ENCODE data around the gene C19orf38.
"Not testable (repeated sequence)": the region's sequence is repeated elsewhere in the genome, so short reads cannot be mapped to it uniquely, and the experiment has no call there.

C19orf38 gene

DNA sequence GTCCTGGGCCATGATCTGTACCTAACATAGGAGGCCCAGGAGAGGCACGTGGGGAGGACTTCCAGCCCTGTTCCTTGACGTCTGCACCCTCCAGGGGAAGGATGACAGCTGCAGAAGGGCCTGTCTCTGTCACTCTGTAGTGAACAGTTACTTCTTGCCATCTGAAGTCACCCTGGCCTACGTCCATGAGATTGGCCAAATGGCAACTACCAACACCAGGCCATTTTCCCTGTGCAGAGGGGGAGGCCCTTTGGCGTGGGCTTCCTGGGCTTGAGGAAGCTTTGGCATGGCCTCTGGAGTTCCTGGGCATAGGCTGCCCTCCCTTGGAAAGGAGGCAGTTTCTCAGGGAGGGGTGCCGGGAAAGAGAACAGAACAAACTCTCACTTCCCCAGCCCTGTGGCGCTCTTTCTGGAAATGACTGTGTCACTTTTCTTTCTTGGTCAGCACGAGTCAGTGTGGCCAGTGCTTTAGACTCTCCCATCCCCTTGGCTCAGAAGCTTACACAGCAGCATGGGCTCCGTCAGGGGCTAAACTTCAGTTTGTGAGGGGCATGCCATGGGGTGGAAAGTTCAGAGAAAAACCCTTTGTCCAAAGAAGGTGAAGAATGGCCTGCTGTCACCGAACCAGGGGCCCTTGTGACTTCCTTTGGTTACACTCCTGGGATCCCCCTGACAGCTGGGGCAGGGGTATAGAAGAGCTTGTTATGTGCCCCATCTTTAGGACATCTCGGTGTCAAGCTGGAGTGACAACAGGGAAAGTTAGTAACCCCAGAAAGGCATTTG lies 28.4 kb downstream of the C19orf38 start:
- no peak for DNase-seq (ENCODE audit: low read depth)

DNA sequence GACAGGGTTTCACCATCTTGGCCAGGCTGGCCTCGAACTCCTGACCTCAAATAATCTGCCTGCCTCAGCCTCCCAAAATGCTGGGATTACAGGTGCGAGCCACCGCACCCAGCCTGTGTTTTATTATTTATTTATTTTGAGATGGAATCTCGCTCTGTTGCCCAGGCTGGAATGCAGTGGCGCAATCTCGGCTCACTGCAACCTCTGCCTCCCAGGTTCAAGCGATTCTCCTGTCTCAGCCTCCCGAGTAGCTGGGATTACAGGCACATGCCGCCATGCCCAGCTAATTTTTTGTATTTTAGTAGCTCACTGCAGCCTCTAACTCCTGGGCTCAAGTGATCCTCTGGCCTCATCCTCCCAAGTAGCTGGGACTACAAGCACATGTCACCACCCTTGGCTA lies 29.4 kb downstream of the C19orf38 start:
- DNase-seq (ENCODE audit: low read depth) = not testable (repeated sequence)

DNA sequence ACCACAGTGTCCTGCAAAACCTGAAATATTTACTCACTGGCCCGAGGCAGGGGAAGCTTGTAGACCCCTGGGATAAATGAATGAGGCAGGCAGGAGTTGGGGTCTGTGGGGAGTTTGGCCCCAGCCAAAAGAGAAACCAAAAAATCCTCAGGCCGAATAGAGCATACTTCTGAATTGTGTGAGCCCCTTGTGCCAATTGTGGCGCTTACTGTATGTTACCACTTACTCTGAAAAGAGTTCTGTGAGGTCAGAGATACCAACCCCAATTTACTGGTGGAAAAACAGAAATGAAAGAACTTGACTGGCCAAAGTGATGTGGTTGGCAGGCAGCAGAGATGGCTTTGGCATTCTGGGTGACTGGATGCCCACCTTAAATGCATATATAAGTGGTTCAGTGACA lies 30.0 kb downstream of the C19orf38 start:
- DNase-seq (ENCODE audit: low read depth) = no peak

DNA sequence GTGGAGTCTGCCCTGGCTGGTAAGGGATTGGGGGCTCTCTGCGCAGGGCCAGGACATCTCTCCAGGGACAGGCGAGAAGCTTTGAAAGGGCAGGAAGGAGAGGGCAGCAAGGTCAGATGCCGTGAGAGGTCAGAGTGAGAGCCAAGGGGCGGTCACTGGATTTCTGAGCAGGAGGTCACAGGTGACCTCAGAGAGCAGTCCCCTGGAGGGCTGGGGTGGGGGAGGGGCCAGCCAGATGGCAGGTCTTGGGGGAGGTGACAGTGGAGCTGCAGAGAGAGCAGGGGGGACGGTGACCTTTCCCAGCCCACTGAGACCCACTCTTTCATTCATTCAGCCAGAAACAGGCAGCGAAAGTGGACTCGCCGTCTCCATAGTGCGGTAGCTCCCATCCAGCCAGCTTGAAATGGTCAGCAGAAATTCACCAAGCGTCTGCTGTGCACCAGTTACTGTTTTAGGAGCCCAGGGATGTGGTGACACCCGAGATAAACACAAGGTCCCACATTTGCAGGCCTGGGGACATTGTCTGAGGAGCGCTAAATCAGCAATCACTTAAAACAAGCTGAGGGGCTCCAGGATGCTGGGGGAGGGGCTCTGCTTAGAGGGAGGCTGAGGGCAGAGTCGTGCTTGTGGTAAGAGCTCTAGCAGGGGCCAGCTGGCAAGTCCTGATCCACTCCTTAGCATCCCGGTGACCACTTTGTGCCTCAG lies 33.3 kb downstream of the C19orf38 start:
- no peak for DNase-seq (ENCODE audit: low read depth)

DNA sequence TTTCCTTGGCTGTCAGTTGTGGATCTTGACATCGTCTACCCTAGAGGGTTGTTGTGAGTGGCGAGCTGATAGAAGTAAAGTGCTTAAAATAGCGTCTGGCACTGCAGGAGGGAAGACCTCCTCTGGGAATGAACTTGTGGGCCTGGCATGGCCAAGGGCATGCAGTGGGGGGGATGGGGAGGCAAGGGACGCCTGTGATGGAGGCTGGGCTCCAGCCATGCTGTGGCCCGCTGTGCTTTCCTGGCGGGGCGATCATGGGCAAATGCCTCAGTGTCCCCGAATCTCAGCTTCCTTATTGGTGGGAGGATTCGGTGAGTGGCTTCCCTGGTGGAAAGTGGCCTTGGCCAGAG lies 33.9 kb downstream of the C19orf38 start:
- DNase-seq (ENCODE audit: low read depth) = no peak

DNA sequence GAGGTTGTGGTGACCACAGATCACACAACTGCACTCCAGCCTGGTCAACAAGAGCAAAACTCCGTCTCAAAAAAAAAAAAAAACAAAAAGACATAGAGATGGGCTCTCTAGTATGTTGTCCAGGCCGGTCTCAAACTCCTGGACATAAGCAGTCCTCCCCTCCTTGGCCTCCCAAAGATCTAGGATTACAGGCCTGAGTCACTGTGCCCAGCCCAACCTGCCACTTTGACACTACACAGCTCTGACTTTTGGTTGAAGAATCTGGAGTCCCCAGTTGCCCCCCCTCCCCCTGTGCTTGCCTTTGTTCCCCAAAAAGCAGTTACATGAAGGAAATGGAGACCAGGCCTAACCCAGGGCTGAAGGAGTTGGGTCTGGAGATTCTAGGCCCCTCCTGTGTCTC lies 36.1 kb downstream of the C19orf38 start:
- no peak for DNase-seq (ENCODE audit: low read depth)

DNA sequence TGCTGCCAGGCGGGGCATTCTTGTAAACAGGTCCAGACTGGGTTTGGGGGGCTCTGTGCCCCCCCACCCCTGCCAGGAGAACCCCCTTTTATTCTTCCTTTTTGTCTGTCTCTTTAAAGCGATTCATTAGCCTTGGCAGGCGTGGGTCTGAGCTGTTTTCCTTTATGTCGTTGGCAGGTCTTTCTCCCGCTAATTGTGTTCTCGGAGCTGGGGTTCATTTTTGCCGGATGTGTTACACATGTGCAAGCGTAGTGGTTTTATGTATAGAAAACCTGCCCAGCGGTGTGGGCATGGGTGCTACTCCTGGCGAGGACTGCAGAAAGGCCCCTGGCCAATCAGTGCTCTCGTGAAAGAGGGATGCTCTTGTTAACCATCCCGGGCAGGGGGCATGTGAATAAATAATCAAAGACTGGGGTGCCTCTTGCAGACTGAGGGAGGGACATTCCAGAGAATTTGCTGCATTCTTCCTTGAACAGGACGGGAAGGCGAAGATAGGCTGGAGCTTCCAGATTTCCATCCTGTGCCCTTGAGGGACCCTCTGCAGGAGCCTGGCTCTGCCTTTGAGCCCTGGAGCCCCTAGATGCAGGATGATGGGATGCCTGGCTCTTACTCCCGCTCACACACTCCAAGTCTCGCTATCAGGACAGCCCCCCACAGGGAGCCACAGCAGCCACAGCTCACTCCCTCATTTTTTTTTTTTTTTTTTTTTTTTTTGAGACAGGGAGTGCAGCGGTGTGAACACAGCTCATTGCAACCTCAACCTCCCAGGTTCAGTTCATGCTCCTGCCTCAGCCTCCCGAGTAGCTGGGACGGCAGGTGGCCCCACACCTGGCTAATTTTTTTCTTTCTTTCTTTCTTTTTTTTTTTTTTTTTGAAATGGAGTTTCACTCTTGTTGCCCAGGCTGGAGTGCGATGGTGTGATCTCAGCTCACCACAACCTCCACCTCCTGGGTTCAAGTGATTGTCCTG lies 37.3 kb downstream of the C19orf38 start:
- DNase-seq (ENCODE audit: low read depth) = no peak

DNA sequence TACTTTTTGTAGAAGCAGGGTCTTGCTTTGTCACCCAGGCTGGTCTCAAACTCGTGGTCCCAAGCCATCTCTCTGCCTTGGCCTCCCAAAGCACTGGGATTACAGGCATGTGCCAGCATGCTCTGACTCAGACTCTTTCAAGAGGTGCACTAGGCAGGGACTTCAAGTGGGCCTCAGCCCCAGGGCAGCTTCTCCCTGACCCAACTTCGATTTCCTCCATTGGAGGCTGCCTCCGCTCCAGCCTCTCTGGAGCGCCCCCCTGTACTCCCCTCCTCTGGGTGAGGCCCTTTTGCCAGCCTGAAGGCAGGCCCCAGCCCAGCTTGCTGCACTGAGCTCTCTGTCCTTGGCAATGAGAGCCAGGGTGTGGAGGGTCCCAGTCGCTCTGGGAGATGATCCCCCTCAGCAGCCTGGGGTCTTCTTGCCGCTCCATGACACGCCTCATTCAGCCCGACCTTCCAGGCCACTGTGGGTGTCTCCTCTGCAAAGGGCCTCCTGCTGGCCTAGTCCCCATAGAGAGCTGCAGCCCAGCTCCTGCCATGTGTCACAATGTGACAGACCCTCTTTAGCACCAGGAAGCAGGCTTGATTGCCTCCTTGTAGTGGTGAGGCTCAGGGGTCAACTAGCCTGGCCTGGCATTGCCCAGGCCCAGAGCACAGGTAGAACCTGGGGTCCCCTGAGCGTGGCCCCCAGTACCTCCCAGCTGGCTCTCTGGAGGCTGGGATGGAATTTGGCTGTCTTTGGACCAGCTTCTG lies 39.6 kb downstream of the C19orf38 start:
- no peak for DNase-seq (ENCODE audit: low read depth)

DNA sequence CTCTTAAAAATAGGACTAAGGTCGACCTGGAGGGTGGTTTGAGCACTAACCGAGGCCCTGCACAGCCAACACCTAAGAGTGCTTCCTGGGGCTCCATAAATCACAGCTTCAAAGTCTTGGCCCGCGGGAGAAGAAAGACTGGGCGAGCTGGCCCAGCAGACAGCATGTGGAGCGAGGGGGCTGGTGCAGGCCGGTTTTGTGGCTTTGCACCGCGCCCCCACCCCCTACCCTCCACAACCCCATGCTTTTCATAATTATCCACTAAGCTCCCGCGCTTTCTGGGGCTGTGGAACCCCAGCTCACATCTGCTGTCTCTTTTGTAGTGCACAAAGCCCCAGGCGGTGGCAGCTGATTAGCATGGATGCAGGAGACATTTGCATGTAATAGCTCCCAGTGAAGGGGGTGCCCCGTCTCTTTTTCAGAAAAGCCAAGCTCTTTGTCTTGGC lies 40.2 kb downstream of the C19orf38 start:
- no peak for DNase-seq (ENCODE audit: low read depth)

DNA sequence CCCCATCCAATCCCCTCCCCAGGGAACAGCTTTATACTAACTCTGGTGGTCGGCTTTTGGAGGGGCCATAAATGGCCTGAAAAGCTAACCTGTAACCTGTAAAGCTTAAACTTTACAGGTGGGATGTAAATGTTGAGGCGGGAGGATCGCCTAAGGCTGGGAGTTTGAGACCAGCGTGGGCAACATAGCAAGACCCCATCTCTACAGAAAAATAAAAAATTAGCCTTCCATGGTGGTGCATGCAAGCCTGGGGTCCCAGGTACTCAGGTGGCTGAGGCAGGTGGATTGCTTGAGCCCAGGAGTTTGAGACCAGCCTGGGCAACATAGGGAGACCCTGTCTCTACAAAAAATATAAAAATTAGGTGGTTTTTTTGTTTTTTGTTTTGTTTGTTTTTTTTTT lies 41.7 kb downstream of the C19orf38 start:
- DNase-seq (ENCODE audit: low read depth) = no peak

DNA sequence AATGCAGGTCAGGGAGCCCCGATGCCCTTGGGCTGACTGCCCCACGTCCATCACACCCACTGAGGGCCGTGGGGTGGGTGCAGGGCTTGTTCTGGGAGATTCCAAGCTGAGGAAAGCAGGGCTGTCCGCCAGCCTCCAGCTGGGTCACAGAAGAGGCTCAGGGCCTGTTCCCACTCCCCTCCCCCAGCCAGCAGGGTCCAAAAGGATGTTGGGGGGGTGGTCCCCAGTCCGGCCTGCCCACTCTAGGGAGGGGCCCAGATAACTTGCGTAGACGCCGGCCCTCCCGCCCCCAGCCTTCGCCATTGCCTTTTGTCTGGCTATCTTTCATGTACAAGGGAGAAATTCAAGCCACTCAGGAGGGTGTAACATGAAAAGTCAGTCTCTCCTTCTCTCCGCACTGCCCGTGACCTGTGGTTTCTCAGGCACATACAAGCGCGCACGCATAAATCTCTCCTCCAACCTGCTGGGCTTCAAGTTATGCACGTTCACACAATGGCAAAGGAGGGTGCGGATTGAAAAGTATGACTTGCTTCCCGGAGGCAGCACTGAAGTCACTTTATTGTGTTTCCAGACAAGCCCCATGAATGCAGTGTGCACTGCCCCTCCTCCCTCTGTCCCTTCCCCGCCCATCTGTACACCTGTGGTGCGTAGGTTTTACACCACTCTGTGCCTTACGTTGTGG lies 43.3 kb downstream of the C19orf38 start:
- no peak for DNase-seq (ENCODE audit: low read depth)

DNA sequence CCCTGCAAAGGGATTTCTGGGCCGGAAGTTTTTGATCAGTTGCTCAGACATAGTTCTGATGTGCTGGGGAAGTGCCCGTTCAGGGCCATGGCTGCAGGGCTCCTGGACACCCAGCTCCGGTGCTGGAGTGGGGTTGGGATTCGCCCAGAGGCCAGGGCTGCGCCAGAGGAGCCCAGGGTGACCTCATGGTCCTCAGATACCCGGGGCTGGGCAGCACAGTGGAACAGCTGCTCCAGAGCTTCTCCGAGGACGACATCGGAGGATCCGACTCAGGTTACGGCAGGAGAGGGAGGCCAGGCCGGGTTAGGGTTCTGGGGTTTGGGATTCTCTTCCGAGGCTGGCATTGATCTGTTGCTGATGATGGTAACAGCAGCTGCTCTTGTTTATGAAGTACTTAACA lies 44.0 kb downstream of the C19orf38 start:
- no peak for DNase-seq (ENCODE audit: low read depth)

DNA sequence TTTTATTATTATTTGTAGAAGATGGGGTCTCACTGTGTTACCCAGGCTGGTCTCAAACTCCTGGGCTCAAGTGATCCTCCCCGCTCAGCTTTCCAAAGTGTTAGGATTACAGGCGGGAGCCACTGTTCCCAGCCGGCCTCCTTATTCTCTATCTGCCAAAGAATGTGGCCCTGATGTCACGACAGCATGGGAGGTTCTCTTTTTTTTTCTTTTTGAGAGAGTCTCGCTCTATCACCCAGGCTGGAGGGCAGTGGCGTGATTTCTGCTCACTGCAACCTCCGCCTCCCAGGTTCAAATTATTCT lies 46.6 kb downstream of the C19orf38 start:
- DNase-seq (ENCODE audit: low read depth) = no peak

DNA sequence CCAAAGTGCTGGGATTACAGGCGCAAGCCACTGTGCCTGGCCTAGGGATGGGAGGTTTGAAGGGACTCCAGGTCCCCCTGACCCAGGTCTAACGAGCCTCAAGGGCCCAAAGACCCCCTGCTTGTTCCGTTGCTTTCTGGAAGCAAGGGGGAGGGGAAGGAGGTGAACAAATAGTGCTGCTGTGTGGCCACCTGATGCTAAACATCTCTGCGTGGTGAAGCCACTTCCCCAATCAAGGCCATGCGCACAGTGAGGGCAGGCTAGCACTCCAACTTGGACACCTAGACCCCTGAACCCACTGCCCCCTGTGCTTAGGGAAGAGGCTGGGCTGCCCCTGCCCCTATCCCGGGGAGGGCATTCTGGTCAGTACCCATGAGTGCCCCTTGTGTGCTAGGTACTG lies 47.1 kb downstream of the C19orf38 start:
- DNase-seq (ENCODE audit: low read depth) = no peak

DNA sequence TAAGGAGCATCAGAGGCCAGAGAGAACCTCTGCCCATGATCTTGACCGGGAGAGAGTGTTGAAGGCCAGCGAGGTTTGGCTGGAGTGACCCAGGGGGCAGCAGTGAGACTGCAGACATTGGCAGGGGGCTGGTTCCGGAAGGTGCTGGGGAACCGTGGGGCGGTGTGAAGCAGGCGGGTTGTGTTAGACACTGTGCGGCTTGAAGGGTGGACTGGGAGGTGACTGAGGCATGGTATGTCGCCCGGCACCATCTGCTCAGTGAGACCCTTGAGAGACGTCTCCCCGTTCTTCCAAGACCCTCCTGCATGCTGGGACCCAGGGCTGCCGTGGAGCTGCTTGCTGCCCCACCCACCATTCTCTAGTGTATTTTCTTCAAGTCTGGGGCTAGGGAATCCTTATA lies 47.7 kb downstream of the C19orf38 start:
- no peak for DNase-seq (ENCODE audit: low read depth)

DNA sequence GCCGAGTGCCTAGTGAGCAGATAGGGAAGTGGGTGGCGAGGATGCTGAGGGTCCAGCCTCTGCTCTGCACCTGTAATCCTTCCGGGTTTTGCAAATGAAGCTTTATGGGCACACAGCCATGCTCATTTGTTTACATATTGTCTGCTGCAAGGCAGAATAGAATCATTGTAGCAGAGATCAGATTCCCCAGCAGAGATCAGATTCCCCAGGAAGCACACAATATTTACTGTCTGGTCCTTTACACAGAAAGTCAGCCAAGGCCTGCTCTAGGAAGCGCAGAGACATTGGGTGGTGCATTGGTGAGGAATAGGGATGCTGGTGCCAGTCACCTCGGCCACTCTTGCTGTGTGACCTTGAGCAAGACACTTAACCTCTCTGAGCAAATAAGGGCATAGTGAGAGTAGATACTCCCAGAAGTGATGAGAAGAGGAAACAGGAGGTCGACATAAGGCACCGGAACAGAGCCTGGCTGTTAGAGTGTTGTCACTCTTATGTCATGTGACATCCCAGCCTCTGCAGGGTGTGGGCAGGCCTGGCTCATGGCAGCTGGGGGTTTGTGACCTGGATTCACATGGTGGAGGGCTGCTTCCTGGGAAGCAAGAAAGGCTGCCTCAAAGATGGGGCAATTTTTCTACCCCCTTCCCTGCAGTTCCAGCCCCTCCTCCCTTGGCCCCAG lies 48.8 kb downstream of the C19orf38 start:
- no peak for DNase-seq (ENCODE audit: low read depth)

DNA sequence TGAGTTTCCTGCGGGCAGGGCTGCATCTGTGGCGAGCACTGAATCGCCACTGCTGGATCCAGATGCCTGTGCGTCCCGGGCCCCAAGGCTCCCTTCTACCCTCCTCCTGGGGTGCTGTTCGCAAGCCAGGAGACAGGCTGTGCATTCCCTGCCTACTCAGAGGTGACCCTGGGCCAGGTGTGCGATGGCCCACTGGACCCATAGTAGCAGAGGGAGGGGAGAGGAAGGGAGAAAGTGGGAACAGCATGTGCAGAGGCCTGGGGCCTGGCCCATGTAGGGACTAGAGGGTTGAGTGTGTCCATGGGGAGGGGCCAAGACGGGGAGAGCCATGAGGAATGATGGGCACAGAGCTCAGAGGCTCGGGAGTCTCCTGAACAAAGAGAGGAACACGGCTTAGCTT lies 50.4 kb downstream of the C19orf38 start:
- no peak for DNase-seq (ENCODE audit: low read depth)

DNA sequence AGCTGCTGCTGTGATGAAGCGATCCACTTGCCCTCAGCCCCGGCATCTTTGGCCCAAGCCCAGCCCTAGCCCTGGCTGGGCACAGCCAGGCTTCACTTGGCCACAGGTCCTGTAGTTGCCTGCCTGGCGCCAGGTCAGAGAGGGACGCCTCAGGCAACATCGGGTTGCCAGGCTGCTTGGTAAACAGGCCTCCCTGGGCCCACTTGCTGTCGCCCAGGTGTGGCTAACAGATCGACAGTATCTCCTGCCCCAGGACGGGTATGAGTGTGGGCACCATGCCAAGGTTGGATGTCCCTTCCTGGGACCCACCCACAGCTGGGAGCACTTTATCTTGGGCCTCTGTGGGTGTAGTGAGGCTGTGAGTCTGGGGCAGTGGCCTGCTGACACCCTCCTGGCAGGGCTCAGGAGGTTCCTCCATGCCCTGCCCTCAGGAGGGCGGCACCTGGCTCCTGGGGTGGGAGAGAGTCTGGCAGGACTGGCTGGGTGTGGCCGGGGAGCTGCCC lies 51.0 kb downstream of the C19orf38 start:
- DNase-seq (ENCODE audit: low read depth) = no peak

DNA sequence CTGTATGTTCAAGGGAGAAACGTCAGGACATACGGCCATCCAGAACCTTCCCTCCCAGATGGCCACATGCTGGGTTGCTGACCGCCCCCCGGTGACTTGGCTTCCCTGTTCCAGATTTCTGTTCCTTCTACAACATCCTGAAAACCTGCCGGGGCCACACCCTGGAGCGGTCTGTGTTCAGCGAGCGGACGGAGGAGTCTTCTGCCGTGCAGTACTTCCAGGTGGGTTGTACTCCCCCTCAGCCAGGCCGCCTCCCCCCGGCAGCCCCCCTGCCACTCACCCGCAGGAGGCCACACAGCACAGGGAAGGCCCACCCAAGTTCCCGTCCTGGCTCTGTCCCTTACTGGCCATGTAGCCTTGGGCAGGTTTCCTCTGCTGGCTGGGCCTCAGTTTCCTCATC lies 59.7 kb downstream of the C19orf38 start:
- DNase-seq (ENCODE audit: low read depth) = no peak

DNA sequence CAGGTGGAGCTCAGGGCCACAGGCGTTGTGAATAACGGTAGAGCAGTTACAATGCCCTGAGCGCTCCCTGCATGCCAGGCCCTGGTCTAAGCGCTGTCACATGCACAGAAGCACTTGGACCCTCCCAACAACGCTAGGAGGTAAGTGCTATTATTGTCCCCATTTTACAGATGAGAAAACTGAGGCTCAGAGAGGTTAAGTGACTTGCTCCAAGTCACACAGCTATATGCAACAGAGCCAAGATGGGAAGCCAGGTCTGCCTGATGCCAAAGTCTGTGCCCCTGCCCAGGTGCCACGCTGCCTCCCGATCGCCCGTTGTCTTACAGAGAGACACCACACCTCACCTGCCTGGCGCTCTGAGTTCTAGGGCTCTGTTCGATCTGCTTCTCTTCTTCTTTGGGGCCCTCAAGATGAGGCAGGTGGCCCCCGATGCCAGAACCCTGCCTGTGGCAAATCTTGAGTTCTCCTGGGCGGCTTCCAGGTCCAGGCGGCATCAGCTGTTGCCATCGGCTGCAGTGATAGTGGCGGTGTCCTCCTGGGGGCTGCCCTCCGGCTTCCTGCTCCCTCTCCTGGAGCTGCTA lies 60.3 kb downstream of the C19orf38 start:
- no peak for DNase-seq (ENCODE audit: low read depth)
